Measurements from ENCODE around the gene SSX2IP. TPM values are rescaled to one million over a fixed set of nuclear protein-coding genes. Genes with fewer than 3 reads are reported as not detected.

SSX2IP gene
- total RNA-seq, 2 experiments from 2014 or later, result 5.5 to 6.0 TPM

DNA sequence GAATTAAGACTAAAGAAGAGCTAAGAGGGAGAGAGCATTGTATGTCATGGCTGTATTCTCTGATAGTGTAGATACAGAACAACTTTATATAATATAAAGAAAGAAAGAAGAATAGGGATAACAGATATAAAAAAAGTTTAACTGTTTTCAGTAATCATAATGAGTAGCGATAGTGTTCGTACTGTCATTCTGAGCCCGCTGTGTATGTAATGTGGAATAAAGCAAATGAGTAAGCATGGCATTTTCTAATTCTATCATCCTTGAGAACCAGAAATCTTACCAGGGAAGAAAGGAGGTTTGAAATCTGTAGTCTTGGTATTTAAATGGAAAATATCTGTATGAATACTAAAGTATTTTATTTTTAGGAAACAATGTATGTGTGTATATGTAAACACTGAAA is 46.7 kb upstream of the SSX2IP start:
- DNase-seq, result no peak
- intact Hi-C loops (cut with DNase I, micrococcal nuclease), result no loop called here

DNA sequence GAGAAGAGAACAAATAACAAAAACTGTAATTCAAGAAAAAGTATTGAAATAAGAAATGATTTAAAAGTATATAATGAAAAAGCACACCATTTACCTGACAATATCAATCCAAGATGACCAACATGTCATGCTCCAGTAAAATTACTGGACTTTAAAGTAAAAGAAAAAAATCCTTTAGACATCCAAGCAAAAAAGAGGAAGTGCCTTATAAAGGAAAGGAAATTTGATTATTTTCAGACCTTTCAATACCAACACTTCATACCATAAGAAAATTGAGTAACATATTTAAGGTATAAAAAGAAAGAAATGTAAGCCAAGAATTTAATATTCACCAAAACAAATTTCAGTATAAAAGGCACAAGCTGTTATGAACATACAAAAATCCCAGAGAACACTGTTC is 46.2 kb upstream of the SSX2IP start:
- ATAC-seq (ENCODE audit: poor library complexity) (no peak), DNase-seq (no peak)
- Histone ChIP-seq H3K36me3 (ENCODE audit: insufficient read depth, low read length) (no peaks in the 10 kb centered on the region), H3K27me3 (ENCODE audit: control insufficient read depth in 1 of 2, insufficient read depth in 2 of 2, low read length in 2 of 2) (peaks cover 3 to 10% of the 10 kb centered on the region in 2 experiments), H3K4me1 (ENCODE audit: insufficient read depth, low read length) (no peaks in the 10 kb centered on the region), H3K27ac (ENCODE audit: low read depth in 1 of 2, low read length in 2 of 2) (no peak overlapping the region), H3K9me3 (ENCODE audit: control insufficient read depth in 1 of 2, insufficient read depth in 1 of 2, low read length in 2 of 2) (no peaks in the 10 kb centered on the region), H3K4me3 (ENCODE audit: low read length) (no peak overlapping the region)
- TF ChIP-seq, protein P1, sequence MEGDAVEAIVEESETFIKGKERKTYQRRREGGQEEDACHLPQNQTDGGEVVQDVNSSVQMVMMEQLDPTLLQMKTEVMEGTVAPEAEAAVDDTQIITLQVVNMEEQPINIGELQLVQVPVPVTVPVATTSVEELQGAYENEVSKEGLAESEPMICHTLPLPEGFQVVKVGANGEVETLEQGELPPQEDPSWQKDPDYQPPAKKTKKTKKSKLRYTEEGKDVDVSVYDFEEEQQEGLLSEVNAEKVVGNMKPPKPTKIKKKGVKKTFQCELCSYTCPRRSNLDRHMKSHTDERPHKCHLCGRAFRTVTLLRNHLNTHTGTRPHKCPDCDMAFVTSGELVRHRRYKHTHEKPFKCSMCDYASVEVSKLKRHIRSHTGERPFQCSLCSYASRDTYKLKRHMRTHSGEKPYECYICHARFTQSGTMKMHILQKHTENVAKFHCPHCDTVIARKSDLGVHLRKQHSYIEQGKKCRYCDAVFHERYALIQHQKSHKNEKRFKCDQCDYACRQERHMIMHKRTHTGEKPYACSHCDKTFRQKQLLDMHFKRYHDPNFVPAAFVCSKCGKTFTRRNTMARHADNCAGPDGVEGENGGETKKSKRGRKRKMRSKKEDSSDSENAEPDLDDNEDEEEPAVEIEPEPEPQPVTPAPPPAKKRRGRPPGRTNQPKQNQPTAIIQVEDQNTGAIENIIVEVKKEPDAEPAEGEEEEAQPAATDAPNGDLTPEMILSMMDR (IDR thresholded peaks at IDR 0.05), result no peak
- H3K9me3 Mint-ChIP-seq, result no peaks in the 10 kb centered on the region
- H3K4me3 Mint-ChIP-seq, result no peak overlapping the region
- POLR2A ChIA-PET, result interaction anchor here (0.8 kb wide), 1 partner anchor 17 kb away, joined by 3 read pairs; no protein-coding TSS in a partner anchor
- H3K27ac Mint-ChIP-seq, result no peak overlapping the region
- peaks cover 23% of the 10 kb centered on the region for H3K27me3 Mint-ChIP-seq
- no peaks in the 10 kb centered on the region for H3K4me1 Mint-ChIP-seq (ENCODE audit: low read depth)
- no peaks in the 10 kb centered on the region for H3K36me3 Mint-ChIP-seq (ENCODE audit: low read depth)
- intact Hi-C loops (cut with DNase I, micrococcal nuclease), result no loop called here
- CTCF ChIA-PET, result no interaction called here

More for the DNA sequence above, 46.7 kb upstream of the SSX2IP start:
- no peaks in the 10 kb centered on the region for H3K36me3 ChIP-seq (ENCODE audit: insufficient read depth, low read length)
- peaks cover 3 to 10% of the 10 kb centered on the region in 2 experiments for H3K27me3 ChIP-seq (ENCODE audit: control insufficient read depth in 1 of 2, insufficient read depth in 2 of 2, low read length in 2 of 2)
- TF ChIP-seq, protein P1 (IDR thresholded peaks at IDR 0.05), result no peak
- H3K4me1 ChIP-seq (ENCODE audit: insufficient read depth, low read length), result no peaks in the 10 kb centered on the region
- Mint-ChIP-seq H3K36me3 (ENCODE audit: low read depth) (no peaks in the 10 kb centered on the region), H3K27me3 (peaks cover 20% of the 10 kb centered on the region), H3K4me3 (no peak overlapping the region), H3K27ac (no peak overlapping the region), H3K9me3 (no peaks in the 10 kb centered on the region), H3K4me1 (ENCODE audit: low read depth) (no peaks in the 10 kb centered on the region)
- no peaks in the 10 kb centered on the region for H3K9me3 ChIP-seq (ENCODE audit: control insufficient read depth in 1 of 2, insufficient read depth in 1 of 2, low read length in 2 of 2)
- no peak overlapping the region for H3K4me3 ChIP-seq (ENCODE audit: low read length)
- H3K27ac ChIP-seq (ENCODE audit: low read depth in 1 of 2, low read length in 2 of 2), result no peak overlapping the region
- ATAC-seq (ENCODE audit: poor library complexity), result no peak
- ChIA-PET CTCF (interaction anchor here (0.5 kb wide), 1 partner anchor 393 kb away, joined by 3 read pairs; no protein-coding TSS in a partner anchor), POLR2A (no interaction called here)

GRCh38 chr1:84735483-84735882 is 45.2 kb upstream of the SSX2IP start:
- Mint-ChIP-seq H3K36me3 (ENCODE audit: low read depth) (no peaks in the 10 kb centered on the region), H3K4me1 (ENCODE audit: low read depth) (no peaks in the 10 kb centered on the region), H3K4me3 (no peak overlapping the region), H3K27ac (no peak overlapping the region), H3K9me3 (no peaks in the 10 kb centered on the region), H3K27me3 (peaks cover 32% of the 10 kb centered on the region)
- Histone ChIP-seq H3K4me1 (ENCODE audit: insufficient read depth, low read length) (no peaks in the 10 kb centered on the region), H3K27me3 (ENCODE audit: control insufficient read depth in 1 of 2, insufficient read depth in 2 of 2, low read length in 2 of 2) (peaks cover 3 to 10% of the 10 kb centered on the region in 2 experiments), H3K27ac (ENCODE audit: low read depth in 1 of 2, low read length in 2 of 2) (no peak overlapping the region), H3K36me3 (ENCODE audit: insufficient read depth, low read length) (no peaks in the 10 kb centered on the region), H3K4me3 (ENCODE audit: low read length) (no peak overlapping the region), H3K9me3 (ENCODE audit: control insufficient read depth in 1 of 2, insufficient read depth in 1 of 2, low read length in 2 of 2) (no peaks in the 10 kb centered on the region)
- intact Hi-C loops (cut with DNase I, micrococcal nuclease), result no loop called here
- ATAC-seq (ENCODE audit: poor library complexity) (no peak), DNase-seq (no peak)
- CTCF ChIA-PET, result no interaction called here
- POLR2A ChIA-PET, result no interaction called here
- TF ChIP-seq, protein P1 (IDR thresholded peaks at IDR 0.05), result no peak
